Neural cell (in vitro differentiated cells): ENCODE results near the gene CEP192. TPM values are rescaled to one million over a fixed set of nuclear protein-coding genes. Genes with fewer than 3 reads are reported as not detected.

Experiments used
- H2AFZ ChIP-seq: fragments of 200-600, 300-800 bp; sonication (generic), shearing (Covaris generic); 2 replicates; pipeline ENCODE4 v1.6.0; 2014; ENCODE audit warnings: low read depth, mild to moderate bottlenecking, antibody characterized with exemption, low read length, moderate library complexity
- H3F3A ChIP-seq: fragments of 200-600 bp; shearing (Covaris generic); 2 replicates; pipeline ENCODE4 v1.6.1; 2016; ENCODE audit warnings: mild to moderate bottlenecking, moderate library complexity, mixed read lengths, antibody characterized with exemption, low read length; ENCODE audit not compliant: insufficient read depth, poor library complexity, severe bottlenecking
- H3K27ac ChIP-seq: fragments of 200-600, 300-800 bp; sonication (generic), shearing (Covaris generic); 2 replicates; pipeline ENCODE4 v1.5.1; 2014; ENCODE audit warnings: mild to moderate bottlenecking, low read length, moderate library complexity
- H3K27me3 ChIP-seq: fragments of 300-800, 200-600 bp; sonication (generic), shearing (Covaris generic); 2 replicates; pipeline ENCODE4 v1.6.0; 2014; ENCODE audit warnings: mild to moderate bottlenecking, low read depth, low read length, moderate library complexity; ENCODE audit not compliant: insufficient read depth
- H3K36me3 ChIP-seq: fragments of 300-800, 200-600 bp; sonication (generic), shearing (Covaris generic); 2 replicates; pipeline ENCODE4 v1.5.1; 2014; ENCODE audit warnings: mild to moderate bottlenecking, antibody characterized with exemption, low read length, moderate library complexity; ENCODE audit not compliant: insufficient read depth
- H3K4me2 ChIP-seq: fragments of 300-800, 200-600 bp; sonication (generic), shearing (Covaris generic); 2 replicates; pipeline ENCODE4 v1.6.0; 2014; ENCODE audit warnings: mild to moderate bottlenecking, low read length
- H3K4me3 ChIP-seq: fragments of 300-800, 200-600 bp; sonication (generic), shearing (Covaris generic); 2 replicates; pipeline ENCODE4 v1.5.1; 2014; ENCODE audit warnings: mild to moderate bottlenecking, low read length, moderate library complexity
- H3K79me2 ChIP-seq: fragments of 200-600 bp; shearing (Covaris generic); replicated peaks from 2 replicates; pipeline ENCODE4 v1.6.0; 2014; ENCODE audit warnings: mild to moderate bottlenecking, low read length, moderate library complexity; ENCODE audit not compliant: insufficient read depth
- H3K9ac ChIP-seq: fragments of 300-800, 200-600 bp; sonication (generic), shearing (Covaris generic); 2 replicates; pipeline ENCODE4 v1.6.1; 2016; ENCODE audit warnings: mild to moderate bottlenecking, low read length, mixed read lengths
- H3K9me2 ChIP-seq: fragments of 200-600 bp; shearing (Covaris generic); 2 replicates; pipeline ENCODE4 v1.6.1; 2016; ENCODE audit warnings: mild to moderate bottlenecking, low read length, mixed read lengths; ENCODE audit not compliant: insufficient read depth
- H3K9me3 ChIP-seq: fragments of 200-600, 300-800 bp; sonication (generic), shearing (Covaris generic); 2 replicates; pipeline ENCODE4 v1.6.1; 2016; ENCODE audit warnings: mild to moderate bottlenecking, mixed run types, low read length, moderate library complexity, mixed read lengths
- H4K20me1 ChIP-seq: fragments of 200-600 bp; shearing (Covaris generic); 2 replicates; pipeline ENCODE4 v1.6.1; 2016; ENCODE audit warnings: mild to moderate bottlenecking, mixed run types; ENCODE audit not compliant: insufficient read depth
- CTCF ChIP-seq: fragments of 450-650 bp; IDR thresholded peaks from 2 replicates; pipeline ENCODE4 v1.5.1; 2014; ENCODE audit warnings: antibody characterized with exemption, mild to moderate bottlenecking, moderate library complexity; ENCODE audit not compliant: poor library complexity, severe bottlenecking
- EP300 ChIP-seq: fragments of 450-650 bp; conservative IDR thresholded peaks from 2 replicates; pipeline ENCODE4 v1.6.1; 2014; ENCODE audit warnings: antibody characterized with exemption, mild to moderate bottlenecking, moderate library complexity; ENCODE audit not compliant: poor library complexity, severe bottlenecking
- EZH2 ChIP-seq: fragments of 200-600, 300-800 bp; shearing (Covaris generic), sonication (generic); IDR thresholded peaks from 2 replicates; pipeline ENCODE4 v1.6.1; 2014; ENCODE audit warnings: antibody characterized with exemption, low read length, borderline replicate concordance, mild to moderate bottlenecking; ENCODE audit not compliant: insufficient read depth, poor library complexity, severe bottlenecking
- MXI1 ChIP-seq: fragments of 450-650 bp; conservative IDR thresholded peaks from 2 replicates; pipeline ENCODE4 v1.6.1; 2014; ENCODE audit warnings: antibody characterized with exemption, mild to moderate bottlenecking; ENCODE audit not compliant: poor library complexity, severe bottlenecking
- POLR2AphosphoS5 ChIP-seq: IDR thresholded peaks from 2 replicates; pipeline ENCODE4 v1.6.1; 2012
- RAD21 ChIP-seq: fragments of 450-650 bp; conservative IDR thresholded peaks from 2 replicates; pipeline ENCODE4 v1.6.1; 2014; ENCODE audit warnings: antibody characterized with exemption, mild to moderate bottlenecking, moderate library complexity
- SMC3 ChIP-seq: fragments of 450-650 bp; conservative IDR thresholded peaks from 2 replicates; pipeline ENCODE4 v1.6.1; 2014; ENCODE audit warnings: antibody characterized with exemption, mild to moderate bottlenecking, moderate library complexity; ENCODE audit not compliant: poor library complexity
- TAF1 ChIP-seq: IDR thresholded peaks from 2 replicates; pipeline ENCODE4 v1.6.1; 2012; ENCODE audit warnings: low read depth
- polyA plus RNA-seq: library from polyadenylated mRNA; depleted of rRNA; stranded (reverse); fragments of >200 nt; gene quantifications from 2 replicates; pipeline ENCODE4 v1.2.3, GENCODE V29; 2014
- TF ChIP-seq, protein P1 (sequence below): IDR thresholded peaks from 2 replicates; pipeline ENCODE4 v1.6.1; 2012; ENCODE audit warnings: borderline replicate concordance

Gene CEP192
- polyA plus RNA-seq, 1 donor from 2014 or later: 28.1 TPM

GRCh38 chr18:13139885-13140450 lies 148.8 kb downstream of the CEP192 start:
- Histone ChIP-seq H3K4me2 (no peak overlapping the region), H4K20me1 (no peaks in the 10 kb centered on the region), H3K9me3 (peaks cover 2% of the 10 kb centered on the region), H2AFZ (no peak overlapping the region), H3F3A (no peaks in the 10 kb centered on the region), H3K79me2 (no peaks in the 10 kb centered on the region), H3K27ac (no peak overlapping the region), H3K4me3 (no peak overlapping the region), H3K9me2 (no peaks in the 10 kb centered on the region), H3K27me3 (no peaks in the 10 kb centered on the region), H3K9ac (no peak overlapping the region), H3K36me3 (no peaks in the 10 kb centered on the region)
- TF ChIP-seq POLR2AphosphoS5 (no peak), EP300 (no peak), RAD21 (no peak), SMC3 (no peak), MXI1 (no peak), TAF1 (no peak), CTCF (no peak)
- TF ChIP-seq, protein P1, sequence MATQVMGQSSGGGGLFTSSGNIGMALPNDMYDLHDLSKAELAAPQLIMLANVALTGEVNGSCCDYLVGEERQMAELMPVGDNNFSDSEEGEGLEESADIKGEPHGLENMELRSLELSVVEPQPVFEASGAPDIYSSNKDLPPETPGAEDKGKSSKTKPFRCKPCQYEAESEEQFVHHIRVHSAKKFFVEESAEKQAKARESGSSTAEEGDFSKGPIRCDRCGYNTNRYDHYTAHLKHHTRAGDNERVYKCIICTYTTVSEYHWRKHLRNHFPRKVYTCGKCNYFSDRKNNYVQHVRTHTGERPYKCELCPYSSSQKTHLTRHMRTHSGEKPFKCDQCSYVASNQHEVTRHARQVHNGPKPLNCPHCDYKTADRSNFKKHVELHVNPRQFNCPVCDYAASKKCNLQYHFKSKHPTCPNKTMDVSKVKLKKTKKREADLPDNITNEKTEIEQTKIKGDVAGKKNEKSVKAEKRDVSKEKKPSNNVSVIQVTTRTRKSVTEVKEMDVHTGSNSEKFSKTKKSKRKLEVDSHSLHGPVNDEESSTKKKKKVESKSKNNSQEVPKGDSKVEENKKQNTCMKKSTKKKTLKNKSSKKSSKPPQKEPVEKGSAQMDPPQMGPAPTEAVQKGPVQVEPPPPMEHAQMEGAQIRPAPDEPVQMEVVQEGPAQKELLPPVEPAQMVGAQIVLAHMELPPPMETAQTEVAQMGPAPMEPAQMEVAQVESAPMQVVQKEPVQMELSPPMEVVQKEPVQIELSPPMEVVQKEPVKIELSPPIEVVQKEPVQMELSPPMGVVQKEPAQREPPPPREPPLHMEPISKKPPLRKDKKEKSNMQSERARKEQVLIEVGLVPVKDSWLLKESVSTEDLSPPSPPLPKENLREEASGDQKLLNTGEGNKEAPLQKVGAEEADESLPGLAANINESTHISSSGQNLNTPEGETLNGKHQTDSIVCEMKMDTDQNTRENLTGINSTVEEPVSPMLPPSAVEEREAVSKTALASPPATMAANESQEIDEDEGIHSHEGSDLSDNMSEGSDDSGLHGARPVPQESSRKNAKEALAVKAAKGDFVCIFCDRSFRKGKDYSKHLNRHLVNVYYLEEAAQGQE: no peak

GRCh38 chr18:13141209-13141608 lies 150.0 kb downstream of the CEP192 start:
- no peak overlapping the region for H3K4me2 ChIP-seq
- H3K4me3 ChIP-seq: no peak overlapping the region
- no peaks in the 10 kb centered on the region for H3K27me3 ChIP-seq
- no peaks in the 10 kb centered on the region for H3K36me3 ChIP-seq
- H2AFZ ChIP-seq: no peak overlapping the region
- TF ChIP-seq EP300 (no peak), SMC3 (no peak), RAD21 (no peak), CTCF (no peak), EZH2 (no peak), TAF1 (no peak), MXI1 (no peak), POLR2AphosphoS5 (no peak)
- TF ChIP-seq, protein P1: no peak
- no peak overlapping the region for H3K9ac ChIP-seq
- H3K79me2 ChIP-seq: no peaks in the 10 kb centered on the region
- no peak overlapping the region for H3K27ac ChIP-seq
- H3K9me3 ChIP-seq: peaks cover 5% of the 10 kb centered on the region
- H3F3A ChIP-seq: no peaks in the 10 kb centered on the region
- no peaks in the 10 kb centered on the region for H4K20me1 ChIP-seq
- no peaks in the 10 kb centered on the region for H3K9me2 ChIP-seq
